ENCODE results near the gene CFAP92. TPM values are rescaled to one million over a fixed set of nuclear protein-coding genes. Genes with fewer than 3 reads are reported as not detected.

The CFAP92 gene
- total RNA-seq, 1 experiment from 2014 or later: 0.33 TPM

- intact Hi-C loops (cut with micrococcal nuclease): no loop called here
- Histone ChIP-seq H3K9me2 (replicated peaks; ENCODE audit: low read length) (no peaks in the 10 kb centered on the region), H3K4me1 (ENCODE audit: insufficient read depth, low read length) (0 out of 2 replicates have a peak, but pooled peaks cover 10% of the 10 kb centered on the region), H3K4me2 (ENCODE audit: low read length) (no peak overlapping the region), H3K4me3 (ENCODE audit: low read length) (no peak overlapping the region), H3K27ac (ENCODE audit: low read length) (no peak overlapping the region), H3K9me3 (ENCODE audit: low read length) (no peaks in the 10 kb centered on the region), H3K36me3 (ENCODE audit: low read depth, low read length) (no peaks in the 10 kb centered on the region), H3K27me3 (ENCODE audit: low read length) (no peaks in the 10 kb centered on the region), H2AFZ (ENCODE audit: low read length) (no peak overlapping the region), H3K79me2 (ENCODE audit: low read length) (no peaks in the 10 kb centered on the region), H3K9ac (ENCODE audit: low read length) (no peak overlapping the region), H4K20me1 (ENCODE audit: low read length) (no peaks in the 10 kb centered on the region), H3F3A (ENCODE audit: low read length, unreplicated experiment) (no peaks in the 10 kb centered on the region)
- DNase-seq (peak; percentile 49), ATAC-seq (no peak; the same call in 1 of the 2 replicates)
- POLR2A ChIA-PET (ENCODE audit: unreplicated experiment): no interaction called here
- CTCF ChIA-PET: no interaction called here
- no TSS peak for BruUV-seq (replicated peaks)
- TF ChIP-seq EZH2phosphoT487 (IDR thresholded peaks at IDR 0.05; ENCODE audit: borderline replicate concordance, low read length): no peak
- no peak for TF ChIP-seq EZH2 (IDR thresholded peaks at IDR 0.05; ENCODE audit: low read length, unreplicated experiment)
- no peak for TF ChIP-seq CTCF (conservative IDR thresholded peaks at IDR 0.05; ENCODE audit: low read depth, low read length)
Measured at GRCh38 chr3:128965818-128966217, 28.1 kb downstream of the CFAP92 start.

- Histone ChIP-seq H3K27me3 (ENCODE audit: low read length) (no peaks in the 10 kb centered on the region), H3K36me3 (ENCODE audit: low read depth, low read length) (no peaks in the 10 kb centered on the region), H3F3A (ENCODE audit: low read length, unreplicated experiment) (no peaks in the 10 kb centered on the region), H3K9ac (ENCODE audit: low read length) (no peak overlapping the region), H3K27ac (ENCODE audit: low read length) (no peak overlapping the region), H3K9me2 (replicated peaks; ENCODE audit: low read length) (no peaks in the 10 kb centered on the region), H4K20me1 (ENCODE audit: low read length) (no peaks in the 10 kb centered on the region), H3K4me3 (ENCODE audit: low read length) (no peak overlapping the region), H3K4me2 (ENCODE audit: low read length) (no peak overlapping the region), H3K9me3 (ENCODE audit: low read length) (no peaks in the 10 kb centered on the region), H2AFZ (ENCODE audit: low read length) (no peak overlapping the region), H3K79me2 (ENCODE audit: low read length) (no peaks in the 10 kb centered on the region), H3K4me1 (ENCODE audit: insufficient read depth, low read length) (0 out of 2 replicates have a peak, but pooled peaks cover 10% of the 10 kb centered on the region)
- TF ChIP-seq CTCF (conservative IDR thresholded peaks at IDR 0.05; ENCODE audit: low read depth, low read length) (no peak), EZH2phosphoT487 (IDR thresholded peaks at IDR 0.05; ENCODE audit: borderline replicate concordance, low read length) (no peak), EZH2 (IDR thresholded peaks at IDR 0.05; ENCODE audit: low read length, unreplicated experiment) (no peak)
- ChIA-PET POLR2A (ENCODE audit: unreplicated experiment) (no interaction called here), CTCF (no interaction called here)
- no TSS peak for BruUV-seq (replicated peaks)
- no peak for ATAC-seq
- intact Hi-C loops (cut with micrococcal nuclease): no loop called here
- no peak for DNase-seq
Measured at GRCh38 chr3:128965280-128965679, 28.6 kb downstream of the CFAP92 start.

GRCh38 chr3:128956440-128956839 is 37.4 kb downstream of the CFAP92 start:
- ATAC-seq (no peak), DNase-seq (no peak)
- Histone ChIP-seq H3K79me2 (ENCODE audit: low read length) (no peaks in the 10 kb centered on the region), H3K4me1 (ENCODE audit: insufficient read depth, low read length) (no peaks in the 10 kb centered on the region), H3K9ac (ENCODE audit: low read length) (no peak overlapping the region), H3K9me3 (ENCODE audit: low read length) (no peaks in the 10 kb centered on the region), H3K27me3 (ENCODE audit: low read length) (no peaks in the 10 kb centered on the region), H2AFZ (ENCODE audit: low read length) (no peak overlapping the region), H3K4me2 (ENCODE audit: low read length) (no peak overlapping the region), H3K4me3 (ENCODE audit: low read length) (no peak overlapping the region), H3K9me2 (replicated peaks; ENCODE audit: low read length) (no peaks in the 10 kb centered on the region), H3F3A (ENCODE audit: low read length, unreplicated experiment) (no peaks in the 10 kb centered on the region), H3K36me3 (ENCODE audit: low read depth, low read length) (no peaks in the 10 kb centered on the region), H4K20me1 (ENCODE audit: low read length) (no peaks in the 10 kb centered on the region), H3K27ac (ENCODE audit: low read length) (no peak overlapping the region)
- intact Hi-C loops (cut with micrococcal nuclease): no loop called here
- BruUV-seq (replicated peaks): no TSS peak
- TF ChIP-seq EZH2phosphoT487 (IDR thresholded peaks at IDR 0.05; ENCODE audit: borderline replicate concordance, low read length) (no peak), EZH2 (IDR thresholded peaks at IDR 0.05; ENCODE audit: low read length, unreplicated experiment) (no peak), CTCF (conservative IDR thresholded peaks at IDR 0.05; ENCODE audit: low read depth, low read length) (no peak)
- POLR2A ChIA-PET (ENCODE audit: unreplicated experiment): no interaction called here
- CTCF ChIA-PET: no interaction called here
